ENCODE measurements around the gene RUSC2.

GRCh38 chr9:35470894-35471293 lies 19.0 kb upstream of the RUSC2 start:
- no peak for TF ChIP-seq CTCF (IDR thresholded peaks at IDR 0.05; ENCODE audit: low read depth, low read length)
- TF ChIP-seq MYC (IDR thresholded peaks at IDR 0.05; ENCODE audit: low read depth, low read length), result no peak

Measured in NB4 (cell line).